ENCODE measurements around the gene ZMIZ2. TPM values are rescaled to one million over a fixed set of nuclear protein-coding genes. Genes with fewer than 3 reads are reported as not detected.

The ZMIZ2 gene
- polyA plus RNA-seq, 1 donor (not counting 4 experiments of a cell fraction or from before 2014, with no cell fraction given) = 3.2 TPM

DNA sequence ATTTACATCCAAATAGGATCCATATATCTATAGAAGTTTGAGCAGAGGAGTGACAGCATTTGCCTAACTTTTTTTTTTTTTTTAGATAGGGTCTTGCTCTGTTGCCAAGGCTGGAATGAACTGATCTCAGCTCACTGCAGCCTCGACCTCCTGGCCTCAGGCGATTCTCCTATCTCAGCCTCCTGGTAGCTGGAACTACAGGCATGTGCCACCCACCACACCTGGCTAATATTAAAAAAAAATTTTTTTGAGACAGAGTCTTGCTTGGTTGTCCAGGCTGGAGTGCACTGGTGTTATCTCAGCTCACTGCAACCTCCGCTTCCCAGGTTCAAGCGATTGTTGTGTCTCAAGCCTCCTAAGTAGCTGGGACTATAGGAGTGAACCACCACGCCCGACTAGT lies 62.9 kb downstream of the ZMIZ2 start:
- Histone ChIP-seq H3K79me2 (ENCODE audit: control insufficient read depth, insufficient read depth, low read length) (no peaks in the 10 kb centered on the region), H3K9me3 (ENCODE audit: control insufficient read depth, low read depth, low read length) (no peaks in the 10 kb centered on the region), H4K20me1 (ENCODE audit: control insufficient read depth, extremely low read depth, insufficient read depth, low read length) (no peaks in the 10 kb centered on the region), H2AFZ (ENCODE audit: control insufficient read depth, low read length) (no peak overlapping the region), H3K4me2 (ENCODE audit: control insufficient read depth, extremely low read depth, insufficient read depth, low read depth, low read length) (no peak overlapping the region), H3K27me3 (ENCODE audit: control insufficient read depth, extremely low read depth, insufficient read depth, low read length) (no peaks in the 10 kb centered on the region), H3K27ac (ENCODE audit: control insufficient read depth, insufficient read depth, low read length) (no peak overlapping the region), H3K4me1 (ENCODE audit: control insufficient read depth, extremely low read depth, insufficient read depth, low read length) (peaks cover 3% of the 10 kb centered on the region), H3K4me3 (ENCODE audit: control insufficient read depth in 2 of 3, extremely low read depth in 1 of 3, insufficient read depth in 2 of 3, low read depth in 1 of 3, low read length in 3 of 3) (no peak overlapping the region), H3K9me1 (ENCODE audit: control insufficient read depth, extremely low read depth, insufficient read depth, low read length) (no peaks in the 10 kb centered on the region), H3K36me3 (ENCODE audit: control insufficient read depth in 2 of 2, extremely low read depth in 1 of 2, insufficient read depth in 2 of 2, low read length in 2 of 2) (no peaks in the 10 kb centered on the region), H3K9ac (ENCODE audit: control insufficient read depth, extremely low read depth, insufficient read depth, low read length) (no peak overlapping the region)
- no peak for FAIRE-seq
- dilution Hi-C loops (cut with MboI; ENCODE audit: extremely low pct_ligation_motif_present, low sequenced_read_pairs) = no loop called here
- DNase-seq (ENCODE audit: low read depth, low spot score) = no peak
- no peak for TF ChIP-seq EZH2 (IDR thresholded peaks at IDR 0.05; ENCODE audit: low read length)
- TF ChIP-seq, protein P1, sequence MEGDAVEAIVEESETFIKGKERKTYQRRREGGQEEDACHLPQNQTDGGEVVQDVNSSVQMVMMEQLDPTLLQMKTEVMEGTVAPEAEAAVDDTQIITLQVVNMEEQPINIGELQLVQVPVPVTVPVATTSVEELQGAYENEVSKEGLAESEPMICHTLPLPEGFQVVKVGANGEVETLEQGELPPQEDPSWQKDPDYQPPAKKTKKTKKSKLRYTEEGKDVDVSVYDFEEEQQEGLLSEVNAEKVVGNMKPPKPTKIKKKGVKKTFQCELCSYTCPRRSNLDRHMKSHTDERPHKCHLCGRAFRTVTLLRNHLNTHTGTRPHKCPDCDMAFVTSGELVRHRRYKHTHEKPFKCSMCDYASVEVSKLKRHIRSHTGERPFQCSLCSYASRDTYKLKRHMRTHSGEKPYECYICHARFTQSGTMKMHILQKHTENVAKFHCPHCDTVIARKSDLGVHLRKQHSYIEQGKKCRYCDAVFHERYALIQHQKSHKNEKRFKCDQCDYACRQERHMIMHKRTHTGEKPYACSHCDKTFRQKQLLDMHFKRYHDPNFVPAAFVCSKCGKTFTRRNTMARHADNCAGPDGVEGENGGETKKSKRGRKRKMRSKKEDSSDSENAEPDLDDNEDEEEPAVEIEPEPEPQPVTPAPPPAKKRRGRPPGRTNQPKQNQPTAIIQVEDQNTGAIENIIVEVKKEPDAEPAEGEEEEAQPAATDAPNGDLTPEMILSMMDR (optimal IDR thresholded peaks at IDR 0.05 in 1 of 3, IDR thresholded peaks at IDR 0.05 in 1 of 3, conservative IDR thresholded peaks at IDR 0.05 in 1 of 3; ENCODE audit: extremely low read depth in 1 of 3, insufficient read depth in 2 of 3, low read length in 3 of 3) = no peak

- no peaks in the 10 kb centered on the region for H3K9me3 ChIP-seq (ENCODE audit: control insufficient read depth, low read depth, low read length)
- H3K9ac ChIP-seq (ENCODE audit: control insufficient read depth, extremely low read depth, insufficient read depth, low read length) = no peak overlapping the region
- no peaks in the 10 kb centered on the region for H3K27me3 ChIP-seq (ENCODE audit: control insufficient read depth, extremely low read depth, insufficient read depth, low read length)
- no peak overlapping the region for H3K27ac ChIP-seq (ENCODE audit: control insufficient read depth, insufficient read depth, low read length)
- TF ChIP-seq EZH2 (IDR thresholded peaks at IDR 0.05; ENCODE audit: low read length) = no peak
- TF ChIP-seq, protein P1 (optimal IDR thresholded peaks at IDR 0.05 in 1 of 3, IDR thresholded peaks at IDR 0.05 in 1 of 3, conservative IDR thresholded peaks at IDR 0.05 in 1 of 3; ENCODE audit: extremely low read depth in 1 of 3, insufficient read depth in 2 of 3, low read length in 3 of 3) = peak in 1 of 3 experiments; percentile 12
- FAIRE-seq (no peak), DNase-seq (ENCODE audit: low read depth, low spot score) (no peak)
- no peaks in the 10 kb centered on the region for H4K20me1 ChIP-seq (ENCODE audit: control insufficient read depth, extremely low read depth, insufficient read depth, low read length)
- H3K4me2 ChIP-seq (ENCODE audit: control insufficient read depth, extremely low read depth, insufficient read depth, low read depth, low read length) = no peak overlapping the region
- dilution Hi-C loops (cut with MboI; ENCODE audit: extremely low pct_ligation_motif_present, low sequenced_read_pairs) = no loop called here
- no peaks in the 10 kb centered on the region for H3K36me3 ChIP-seq (ENCODE audit: control insufficient read depth in 2 of 2, extremely low read depth in 1 of 2, insufficient read depth in 2 of 2, low read length in 2 of 2)
- H3K4me3 ChIP-seq (ENCODE audit: control insufficient read depth in 2 of 3, extremely low read depth in 1 of 3, insufficient read depth in 2 of 3, low read depth in 1 of 3, low read length in 3 of 3) = no peak overlapping the region
- peaks cover 3% of the 10 kb centered on the region for H3K4me1 ChIP-seq (ENCODE audit: control insufficient read depth, extremely low read depth, insufficient read depth, low read length)
- H2AFZ ChIP-seq (ENCODE audit: control insufficient read depth, low read length) = no peak overlapping the region
- H3K9me1 ChIP-seq (ENCODE audit: control insufficient read depth, extremely low read depth, insufficient read depth, low read length) = no peaks in the 10 kb centered on the region
- no peaks in the 10 kb centered on the region for H3K79me2 ChIP-seq (ENCODE audit: control insufficient read depth, insufficient read depth, low read length)
Measured at GRCh38 chr7:44814919-44815318, 66.3 kb downstream of the ZMIZ2 start.

All from keratinocyte (primary cell).